GM12878 (cell line): ENCODE results near the gene MEIS2. TPM values are rescaled to one million over a fixed set of nuclear protein-coding genes. Genes with fewer than 3 reads are reported as not detected.
A peak's percentile ranks its signal among the peaks of the same experiment; 100 is the strongest.

Experiments
- ATAC-seq: fragments of 200-7000 bp; cut with Tn5 transposase; 3 replicates; pipeline ENCODE4 v1.9.1; 2020; ENCODE audit warnings: mild to moderate bottlenecking, moderate library complexity
- BruUV-seq: library from RNA; stranded (reverse); fragments of 400-500 nt; replicated peaks from 2 replicates; lab custom pipeline; 2021; lab: Mats Ljungman, UMichigan
- CTCF ChIA-PET: fragments of 300-600 bp; sonication (Branson Sonifier 250); formaldehyde crosslinking; extraction: SDS; loops from one replicate; lab custom pipeline; 2021; ENCODE audit warnings: inconsistent platforms; lab: Yijun Ruan, JAX
- POLR2A ChIA-PET: fragments of 350-600 bp; formaldehyde crosslinking; extraction: SDS; loops from one replicate; lab custom pipeline; 2021; ENCODE audit warnings: inconsistent platforms; lab: Charles Lee
- RAD21 ChIA-PET: fragments of 300-600 bp; sonication (Branson Sonifier 250); formaldehyde crosslinking; loops from one replicate; lab custom pipeline; 2023; ENCODE audit warnings: antibody characterized with exemption; ENCODE audit not compliant: unreplicated experiment; lab: Charles Lee
- SMC1A ChIA-PET: fragments of 300-600 bp; sonication (Branson Sonifier 250); formaldehyde crosslinking; loops from one replicate; lab custom pipeline; 2023; ENCODE audit not compliant: unreplicated experiment, uncharacterized antibody; lab: Charles Lee
- DNase-seq: peaks from one replicate; pipeline ENCODE4 v3.0.0-alpha.2; 2011; ENCODE audit warnings: low read depth, low spot score
- FAIRE-seq: peaks from 3 replicates; lab custom pipeline; 2011; peaks lifted over from hg19 to GRCh38; lab: Jason Lieb, UNC
- H2AFZ ChIP-seq: 2 replicates; pipeline ENCODE4 v1.6.0; 2011; ENCODE audit warnings: low read depth, low read length, control low read depth; ENCODE audit not compliant: control insufficient read depth
- H3K27ac ChIP-seq: 2 replicates; pipeline ENCODE4 v1.5.1; 2011; ENCODE audit warnings: control low read depth; ENCODE audit not compliant: control insufficient read depth, insufficient read depth
- H3K27me3 ChIP-seq, 2 experiments: replicated peaks in 1 of 2; 2 replicates each; pipeline versions ENCODE4 v1.6.0 to v1.6.1; 2011; ENCODE audit warnings: low read length in 1 of 2; ENCODE audit not compliant: control insufficient read depth in 2 of 2, insufficient read depth in 2 of 2
- H3K36me3 ChIP-seq, 2 experiments: 2 replicates each; pipeline ENCODE4 v1.5.1; 2011; ENCODE audit warnings: low read length in 1 of 2; ENCODE audit not compliant: control insufficient read depth in 2 of 2, insufficient read depth in 2 of 2
- H3K4me1 ChIP-seq: 2 replicates; pipeline ENCODE4 v1.6.1; 2011; ENCODE audit warnings: mild to moderate bottlenecking, low read length, moderate library complexity, mixed read lengths; ENCODE audit not compliant: control insufficient read depth, insufficient read depth
- H3K4me2 ChIP-seq: 2 replicates; pipeline ENCODE4 v1.6.0; 2011; ENCODE audit warnings: control low read depth; ENCODE audit not compliant: control insufficient read depth, insufficient read depth
- H3K4me3 ChIP-seq: fragments of 200-600 bp; sonication (generic); 2 replicates; pipeline ENCODE4 v1.5.1; 2016
- H3K79me2 ChIP-seq: 2 replicates; pipeline ENCODE4 v1.6.0; 2011; ENCODE audit warnings: low read length; ENCODE audit not compliant: control insufficient read depth, insufficient read depth
- H3K9ac ChIP-seq: 2 replicates; pipeline ENCODE4 v1.8.0; 2011; ENCODE audit warnings: low read length, control low read depth, mixed read lengths; ENCODE audit not compliant: control insufficient read depth, insufficient read depth
- H3K9me3 ChIP-seq: replicated peaks from 3 replicates; pipeline ENCODE4 v1.5.1; 2011; ENCODE audit warnings: mild to moderate bottlenecking, low read length; ENCODE audit not compliant: control insufficient read depth, insufficient read depth
- H4K20me1 ChIP-seq: 2 replicates; pipeline ENCODE4 v1.6.0; 2011; ENCODE audit not compliant: control insufficient read depth, insufficient read depth
- BACH1 ChIP-seq: fragments of 450-650 bp; IDR thresholded peaks from 2 replicates; pipeline ENCODE4 v1.6.1; 2017; ENCODE audit warnings: mild to moderate bottlenecking, borderline replicate concordance
- BMI1 ChIP-seq: fragments of 450-650 bp; IDR thresholded peaks from 2 replicates; pipeline ENCODE4 v1.6.1; 2016; ENCODE audit warnings: mild to moderate bottlenecking, moderate library complexity, borderline replicate concordance
- GATAD2B ChIP-seq: fragments of 450-650 bp; conservative IDR thresholded peaks from 2 replicates; pipeline ENCODE4 v1.6.1; 2017; ENCODE audit warnings: low read depth, mild to moderate bottlenecking, moderate library complexity
- IRF4 ChIP-seq: IDR thresholded peaks from 2 replicates; pipeline ENCODE4 v1.6.1; 2011; ENCODE audit warnings: low read depth, low read length
- JUND ChIP-seq: IDR thresholded peaks from 2 replicates; pipeline ENCODE4 v1.6.1; 2012; ENCODE audit warnings: low read depth, mild to moderate bottlenecking, low read length, improper control_type of control experiment, moderate library complexity
- MTA2 ChIP-seq: fragments of 450-650 bp; IDR thresholded peaks from 2 replicates; pipeline ENCODE4 v1.6.1; 2016; ENCODE audit warnings: low read depth, mild to moderate bottlenecking, moderate library complexity
- NFIC ChIP-seq: IDR thresholded peaks from 2 replicates; pipeline ENCODE4 v1.6.1; 2012; ENCODE audit warnings: low read depth, mild to moderate bottlenecking, inconsistent platforms, low read length, moderate library complexity
- NFXL1 ChIP-seq: fragments of 450-650 bp; IDR thresholded peaks from 2 replicates; pipeline ENCODE4 v1.6.1; 2017; ENCODE audit warnings: antibody characterized with exemption, mild to moderate bottlenecking, borderline replicate concordance
- ZNF384 ChIP-seq: IDR thresholded peaks from 2 replicates; pipeline ENCODE4 v1.6.1; 2012; ENCODE audit warnings: low read depth, mild to moderate bottlenecking, low read length, improper control_type of control experiment, borderline replicate concordance
- whole genome bisulfite sequencing: methylation state at CpG from one replicate; pipeline ENCODE4 v1.1.6; 2016; ENCODE audit warnings: low lambda C conversion rate; ENCODE audit not compliant: insufficient replicate concordance, insufficient coverage; ENCODE audit errors: missing lambda C conversion rate; 5-methylcytosine and 5-hydroxymethylcytosine counted together
- in situ Hi-C: fragments of 300-500 bp; cut with MboI; formaldehyde crosslinking; loops from 9 replicates; pipeline ENCODE4 v1.14.3; 2018; ENCODE audit warnings: mixed read lengths
- intact Hi-C: fragments of 100-400 bp; cut with micrococcal nuclease; formaldehyde crosslinking; loops from one replicate; pipeline ENCODE4 v1.14.2; 2022; ENCODE audit not compliant: unreplicated experiment
- polyA plus RNA-seq, 11 experiments: library from polyadenylated mRNA; depleted of rRNA in 4 of 11; unstranded in 6 of 11; stranded (reverse) in 5 of 11; fragments of >200 nt; fragmentation: Nextera tagmentation in 4 of 11; fragmentation: Illumina TruSeq in 1 of 11; extraction: Ambion mirVana in 4 of 11; extraction: Trizol in 1 of 11; gene quantifications; 1 replicate in 1 of 11; 2 replicates in 10 of 11; pipeline versions ENCODE4 v1.2.1 to v1.2.3, GENCODE V29; 2011 to 2016; ENCODE audit warnings: inconsistent platforms in 2 of 11, missing spikeins in 2 of 11, low read depth in 1 of 11
- total RNA-seq, 4 experiments: library from RNA; depleted of rRNA in 3 of 4; stranded (reverse); fragments of >200 nt in 3 of 4; fragmentation: Illumina TruSeq in 1 of 4; extraction: Trizol in 1 of 4; gene quantifications; 2 replicates each; pipeline versions ENCODE4 v1.2.1 to v1.2.3, GENCODE V29; 2013 to 2021

Gene MEIS2
- total and polyA plus RNA-seq, 10 of the 15 experiments (the other 5 are each of a cell fraction or from before 2014, with no cell fraction given) = 9.2 to 54.0 (median 20.4) TPM

DNA sequence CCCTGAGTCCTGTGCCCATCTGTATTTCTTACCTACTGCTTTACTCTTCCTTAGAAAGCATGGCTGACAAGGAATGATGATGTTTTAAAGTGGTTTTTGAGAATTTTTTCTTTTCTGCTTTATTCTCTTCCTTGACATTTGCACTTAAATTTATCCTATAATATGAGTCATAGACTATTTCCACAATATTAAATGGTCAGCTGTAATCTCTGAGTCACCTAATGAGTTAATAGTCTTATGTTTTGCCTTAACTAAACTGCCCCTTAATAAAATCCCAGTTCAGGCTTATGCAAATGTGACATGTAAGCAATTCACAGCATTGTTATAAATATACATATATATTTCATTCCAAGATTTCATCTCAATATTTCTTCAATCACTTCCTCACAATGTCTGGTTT is 23.8 kb downstream of the MEIS2 start:
- no peak overlapping the region for H3K4me3 ChIP-seq
- no TSS peak for BruUV-seq
- no peak for FAIRE-seq

DNA sequence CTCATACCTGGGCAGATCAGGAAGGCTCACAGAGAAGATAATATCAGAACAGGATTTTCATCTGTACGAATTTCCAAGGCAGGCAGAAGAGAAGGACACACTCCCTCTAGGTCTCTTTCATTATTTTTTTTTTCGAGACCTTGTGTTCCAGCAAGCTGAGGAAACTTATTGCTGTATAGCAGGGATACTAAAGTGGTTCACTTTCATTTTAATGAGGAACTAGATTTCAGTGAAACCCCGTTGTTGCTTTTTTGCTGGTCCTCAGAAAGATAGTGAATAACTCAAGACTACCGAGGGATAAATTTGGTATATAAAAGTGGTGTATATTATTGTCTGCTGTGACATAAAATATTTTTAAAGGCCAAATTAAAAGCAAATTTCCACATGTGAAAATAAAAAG is 24.6 kb downstream of the MEIS2 start:
- H4K20me1 ChIP-seq = no peaks in the 10 kb centered on the region
- intact Hi-C loops = no loop called here
- DNase-seq (no peak), FAIRE-seq (no peak), ATAC-seq (peak; percentile 75)
- peak overlapping the region; percentile 10; the same call in 1 of the 2 replicates for H3K4me2 ChIP-seq
- ChIA-PET RAD21 (no interaction called here), SMC1A (interaction anchor here (1.2 to 1.8 kb wide), 2 partner anchors 18 to 28 kb away, joined by 3 to 4 read pairs; no protein-coding TSS in a partner anchor), POLR2A (interaction anchor here (0.6 kb wide), 1 partner anchor 422 kb away, joined by 5 read pairs; no protein-coding TSS in a partner anchor), CTCF (interaction anchor here (1.1 to 1.2 kb wide), 2 partner anchors 9 to 190 kb away, joined by 3 read pairs; no protein-coding TSS in a partner anchor)
- no TSS peak for BruUV-seq
- no peaks in the 10 kb centered on the region; a peak in 2 of 4 replicates for H3K36me3 ChIP-seq
- no peaks in the 10 kb centered on the region for H3K27me3 ChIP-seq
- WGBS = 42% methylated on average over 4 of the region's 4 CpGs
- in situ Hi-C loops = no loop called here
- H3K4me3 ChIP-seq = no peak overlapping the region
- H3K27ac ChIP-seq = no peak overlapping the region
- H3K79me2 ChIP-seq = no peaks in the 10 kb centered on the region
- H2AFZ ChIP-seq = no peak overlapping the region; the same call in 1 of the 2 replicates
- H3K9ac ChIP-seq = no peak overlapping the region
- no peak for TF ChIP-seq JUND
- 0 out of 2 replicates have a peak, but pooled peaks have one; percentile 18 for TF ChIP-seq ZNF384
- no peak for TF ChIP-seq NFIC
- no peak for TF ChIP-seq IRF4
- TF ChIP-seq GATAD2B = no peak
- no peak for TF ChIP-seq NFXL1
- TF ChIP-seq MTA2 = no peak
- TF ChIP-seq BMI1 = no peak
- peaks cover 5% of the 10 kb centered on the region; the same call in 1 of the 2 replicates for H3K4me1 ChIP-seq
- H3K9me3 ChIP-seq = no peaks in the 10 kb centered on the region

More for the DNA sequence above, 23.8 kb downstream of the MEIS2 start:
- H3K36me3 ChIP-seq = no peaks in the 10 kb centered on the region; a peak in 2 of 4 replicates
- ChIA-PET RAD21 (interaction anchor here (1.2 kb wide), 1 partner anchor 9 kb away, joined by 4 read pairs; no protein-coding TSS in a partner anchor), CTCF (interaction anchor here (0.7 to 1.4 kb wide), 2 partner anchors 9 to 20 kb away, joined by 3 read pairs; no protein-coding TSS in a partner anchor), SMC1A (interaction anchor here (1.1 to 5.0 kb wide), 4 partner anchors 10 to 131 kb away, joined by 3 to 32 read pairs (median 9); no protein-coding TSS in a partner anchor), POLR2A (interaction anchor here (1.0 to 1.2 kb wide), 3 partner anchors 9 to 19 kb away, joined by 3 read pairs; no protein-coding TSS in a partner anchor)
- TF ChIP-seq BACH1 = no peak
- DNase-seq = no peak
- H4K20me1 ChIP-seq = no peaks in the 10 kb centered on the region
- peaks cover 5% of the 10 kb centered on the region; the same call in 1 of the 2 replicates for H3K4me1 ChIP-seq
- H2AFZ ChIP-seq = no peak overlapping the region
- H3K79me2 ChIP-seq = no peaks in the 10 kb centered on the region
- H3K27me3 ChIP-seq = no peaks in the 10 kb centered on the region
- no peak overlapping the region for H3K27ac ChIP-seq
- intact Hi-C loops (no loop called here), in situ Hi-C loops (no loop called here)
- H3K4me2 ChIP-seq = 0 out of 2 replicates have a peak overlapping the region, but pooled peaks have one; percentile 17
- ATAC-seq = no peak
- no peak overlapping the region for H3K9ac ChIP-seq
- no peaks in the 10 kb centered on the region for H3K9me3 ChIP-seq
